Measurements from ENCODE around the gene FHIT. TPM values are rescaled to one million over a fixed set of nuclear protein-coding genes. Genes with fewer than 3 reads are reported as not detected.

FHIT gene
- total and polyA plus RNA-seq, 7 donors = 2.4 to 10.2 (median 6.1) TPM

- Histone ChIP-seq H3K9me3 (peaks cover 0 to 2% (median 0%) of the 10 kb centered on the region in 4 donors), H3K36me3 (no peaks in the 10 kb centered on the region), H3K27ac (no peak overlapping the region), H3K4me3 (no peak overlapping the region), H3K4me1 (no peaks in the 10 kb centered on the region), H3K27me3 (no peaks in the 10 kb centered on the region)
- TF ChIP-seq CTCF (IDR thresholded peaks at IDR 0.05) (no peak), POLR2A (IDR thresholded peaks at IDR 0.05) (no peak), EP300 (IDR thresholded peaks at IDR 0.05) (no peak), POLR2AphosphoS5 (IDR thresholded peaks at IDR 0.05) (no peak)
- no peak for DNase-seq
- 68 to 98% methylated on average over 2 of the region's 2 CpGs for whole genome bisulfite sequencing, 2 donors
- intact Hi-C loops (cut with DNase I) = no loop called here
Measured at GRCh38 chr3:60336061-60336460, 915.2 kb downstream of the FHIT start.

- no peaks in the 10 kb centered on the region for H3K4me1 ChIP-seq
- H3K27me3 ChIP-seq = no peaks in the 10 kb centered on the region
- no peaks in the 10 kb centered on the region for H3K36me3 ChIP-seq
- DNase-seq = no peak
- 57 to 84% methylated on average over 1 of the region's 1 CpG for WGBS, 2 donors
- H3K27ac ChIP-seq = no peak overlapping the region
- peaks cover 0 to 4% (median 0%) of the 10 kb centered on the region in 4 donors for H3K9me3 ChIP-seq
- TF ChIP-seq EP300 (IDR thresholded peaks at IDR 0.05) (no peak), POLR2AphosphoS5 (IDR thresholded peaks at IDR 0.05) (no peak)
- intact Hi-C loops (cut with DNase I) = no loop called here
- H3K4me3 ChIP-seq = no peak overlapping the region
Measured at GRCh38 chr3:60333710-60334109, 917.5 kb downstream of the FHIT start.

GRCh38 chr3:60330107-60330506 lies 921.1 kb downstream of the FHIT start:
- no peak for DNase-seq
- H3K9me3 ChIP-seq = peaks cover 0 to 4% (median 0%) of the 10 kb centered on the region in 4 donors
- TF ChIP-seq POLR2A (IDR thresholded peaks at IDR 0.05) (no peak), CTCF (IDR thresholded peaks at IDR 0.05) (no peak), EP300 (IDR thresholded peaks at IDR 0.05) (no peak), POLR2AphosphoS5 (IDR thresholded peaks at IDR 0.05) (no peak)
- H3K4me1 ChIP-seq = no peaks in the 10 kb centered on the region
- H3K27me3 ChIP-seq = no peaks in the 10 kb centered on the region
- H3K27ac ChIP-seq = no peak overlapping the region
- intact Hi-C loops (cut with DNase I) = no loop called here
- 83 to 89% methylated on average over 6 of the region's 6 CpGs for WGBS, 2 donors
- H3K4me3 ChIP-seq = no peak overlapping the region
- no peaks in the 10 kb centered on the region for H3K36me3 ChIP-seq

- DNase-seq = no peak
- H3K9me3 ChIP-seq = no peaks in the 10 kb centered on the region
- intact Hi-C loops (cut with DNase I) = no loop called here
- no peaks in the 10 kb centered on the region for H3K36me3 ChIP-seq
- H3K4me3 ChIP-seq = no peak overlapping the region
- H3K4me1 ChIP-seq = no peaks in the 10 kb centered on the region
- no peak for TF ChIP-seq POLR2A (IDR thresholded peaks at IDR 0.05)
- TF ChIP-seq POLR2AphosphoS5 (IDR thresholded peaks at IDR 0.05) = no peak
- TF ChIP-seq EP300 (IDR thresholded peaks at IDR 0.05) = no peak
- TF ChIP-seq CTCF (IDR thresholded peaks at IDR 0.05) = no peak
- no peaks in the 10 kb centered on the region for H3K27me3 ChIP-seq
- WGBS, 2 donors = 21 to 60% methylated on average over 5 of the region's 5 CpGs
- no peak overlapping the region for H3K27ac ChIP-seq
Measured at GRCh38 chr3:60325610-60326170, 925.6 kb downstream of the FHIT start.

GRCh38 chr3:60323651-60324050 lies 927.6 kb downstream of the FHIT start:
- no peaks in the 10 kb centered on the region for H3K27me3 ChIP-seq
- H3K27ac ChIP-seq = no peak overlapping the region
- TF ChIP-seq POLR2A (IDR thresholded peaks at IDR 0.05) = no peak
- TF ChIP-seq POLR2AphosphoS5 (IDR thresholded peaks at IDR 0.05) = no peak
- no peak for TF ChIP-seq CTCF (IDR thresholded peaks at IDR 0.05)
- no peak for TF ChIP-seq EP300 (IDR thresholded peaks at IDR 0.05)
- no peaks in the 10 kb centered on the region for H3K9me3 ChIP-seq
- DNase-seq = no peak
- WGBS, 2 donors = 92 to 93% methylated on average over 3 of the region's 3 CpGs
- no peaks in the 10 kb centered on the region for H3K36me3 ChIP-seq
- intact Hi-C loops (cut with DNase I) = no loop called here
- H3K4me1 ChIP-seq = no peaks in the 10 kb centered on the region
- no peak overlapping the region for H3K4me3 ChIP-seq
